GM10847 (cell line): ENCODE data around the gene USP15.

Experiments
- POLR2A ChIP-seq: IDR thresholded peaks from 2 replicates; pipeline ENCODE4 v1.6.1; 2011; ENCODE audit not compliant: insufficient read length; ENCODE audit errors: extremely low read depth

USP15 gene

DNA sequence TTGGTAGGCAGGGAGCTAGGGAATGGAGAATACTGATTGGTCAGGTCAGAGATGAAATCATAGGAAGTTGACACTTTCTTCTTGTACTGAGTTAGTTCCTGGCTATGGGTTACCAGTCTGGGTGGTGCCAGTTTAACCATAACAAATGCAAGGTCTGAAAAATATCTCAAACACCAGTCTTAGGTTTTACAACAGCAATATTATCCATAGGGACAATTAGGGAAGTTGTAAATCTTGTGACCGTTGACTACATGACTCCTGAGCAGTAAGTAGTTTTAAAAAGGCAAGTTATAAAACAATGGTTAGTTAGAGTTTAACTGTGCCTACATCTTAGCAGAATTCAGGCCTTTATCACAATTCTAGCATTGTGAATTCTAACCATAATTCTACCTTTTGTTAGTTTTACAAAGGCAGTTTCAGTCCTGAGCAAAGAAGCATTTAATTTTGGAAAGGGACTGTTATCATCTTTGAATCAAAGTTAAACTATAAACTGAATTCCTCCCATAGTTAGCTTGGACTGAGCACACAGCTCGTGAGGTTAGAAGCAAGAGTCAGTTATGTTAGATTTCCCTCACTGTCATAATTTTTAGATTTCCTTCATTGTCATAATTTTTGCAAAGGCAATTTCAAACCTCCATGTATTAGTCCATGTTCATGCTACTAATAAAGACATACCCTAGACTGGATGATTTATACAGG lies 186.7 kb downstream of the USP15 start:
- no peak for TF ChIP-seq POLR2A

DNA sequence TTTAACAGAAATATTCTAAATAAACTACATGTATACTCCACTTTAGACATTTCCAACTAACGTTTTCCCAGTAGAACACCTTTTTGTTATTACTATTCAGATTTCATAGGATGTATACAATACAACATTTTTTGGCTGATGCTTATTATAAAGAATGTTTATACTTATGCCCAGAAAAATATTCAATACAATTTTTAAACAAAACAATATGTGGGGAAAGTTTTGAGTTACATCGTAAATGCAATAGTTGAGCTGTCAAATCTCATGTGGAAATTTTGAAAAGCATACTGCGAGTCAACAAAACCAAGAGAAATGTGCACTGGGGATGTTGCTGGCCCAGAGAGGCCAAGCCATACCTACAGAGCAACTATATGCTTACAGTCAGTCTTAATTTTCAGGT lies 188.2 kb downstream of the USP15 start:
- no peak for TF ChIP-seq POLR2A

DNA sequence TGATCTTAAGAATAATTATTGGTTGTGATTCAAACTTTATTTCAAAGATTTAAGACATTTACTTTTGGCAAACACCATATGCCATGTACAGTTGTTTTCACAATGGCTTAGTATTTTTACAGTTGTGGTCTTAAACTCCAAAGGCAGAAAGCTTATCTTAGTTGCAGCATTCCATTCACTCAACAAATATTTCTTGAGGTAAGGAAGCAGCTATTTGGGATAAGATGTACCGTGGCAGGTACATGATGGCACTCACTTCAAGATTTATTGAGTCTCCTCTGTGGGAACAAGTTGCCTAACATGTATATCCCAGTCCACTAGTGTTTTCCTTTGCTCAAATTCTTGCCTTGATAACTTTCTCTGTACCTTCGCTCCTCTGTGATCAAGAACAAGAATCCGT lies 198.4 kb downstream of the USP15 start:
- TF ChIP-seq POLR2A, result no peak

DNA sequence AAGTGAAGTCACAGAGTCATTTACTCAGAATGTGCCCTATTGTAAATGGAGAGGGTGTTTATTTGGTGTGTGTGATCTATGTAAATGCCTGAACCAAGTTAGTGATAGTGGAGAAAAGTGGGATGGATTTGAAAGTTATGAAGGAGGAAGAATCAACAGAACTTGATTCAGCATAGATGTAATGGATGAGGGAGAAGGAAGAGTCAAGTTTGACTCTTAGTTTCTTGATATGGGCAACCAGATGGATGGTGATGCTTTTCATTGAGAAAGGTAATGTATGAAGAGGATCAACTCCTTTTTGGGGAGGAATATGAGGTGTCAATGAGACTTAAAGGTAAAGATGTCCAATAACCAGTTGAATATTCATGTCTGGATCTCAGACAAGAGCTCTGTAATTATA lies 199.8 kb downstream of the USP15 start:
- no peak for TF ChIP-seq POLR2A
